Astrocyte (in vitro differentiated cells and primary cell): ENCODE measurements around the gene GPR153. TPM values are rescaled to one million over a fixed set of nuclear protein-coding genes. Genes with fewer than 3 reads are reported as not detected.

Experiments
- DNase-seq: peaks from one replicate; pipeline ENCODE4 v3.0.0-alpha.2; 2010; ENCODE audit warnings: low read depth
- FAIRE-seq: peaks from 2 replicates; lab custom pipeline; 2011; peaks lifted over from hg19 to GRCh38; lab: Jason Lieb, UNC
- H2AFZ ChIP-seq: 2 replicates; pipeline ENCODE4 v1.6.0; 2012; ENCODE audit warnings: low read depth, low read length, inconsistent platforms
- H3K27ac ChIP-seq: 2 replicates; pipeline ENCODE4 v1.5.1; 2011; ENCODE audit warnings: low read depth, low read length, inconsistent platforms
- H3K27me3 ChIP-seq: 2 replicates; pipeline ENCODE4 v1.6.0; 2011; ENCODE audit warnings: low read length, inconsistent platforms; ENCODE audit not compliant: insufficient read depth
- H3K36me3 ChIP-seq: 2 replicates; pipeline ENCODE4 v1.5.1; 2011; ENCODE audit warnings: low read length, inconsistent platforms; ENCODE audit not compliant: insufficient read depth
- H3K4me1 ChIP-seq: 2 replicates; pipeline ENCODE4 v1.5.1; 2011; ENCODE audit warnings: low read length, inconsistent platforms; ENCODE audit not compliant: insufficient read depth
- H3K4me2 ChIP-seq: 2 replicates; pipeline ENCODE4 v1.6.0; 2012; ENCODE audit warnings: low read length, inconsistent platforms
- H3K4me3 ChIP-seq: 2 replicates; pipeline ENCODE4 v1.5.1; 2011; ENCODE audit warnings: low read depth, mild to moderate bottlenecking, low read length, inconsistent platforms; ENCODE audit not compliant: insufficient read depth
- H3K79me2 ChIP-seq: 2 replicates; pipeline ENCODE4 v1.6.0; 2012; ENCODE audit warnings: mild to moderate bottlenecking, low read length, inconsistent platforms; ENCODE audit not compliant: insufficient read depth
- H3K9ac ChIP-seq: 2 replicates; pipeline ENCODE4 v1.6.0; 2012; ENCODE audit warnings: mild to moderate bottlenecking, low read length, inconsistent platforms
- H3K9me3 ChIP-seq: 2 replicates; pipeline ENCODE4 v1.5.1; 2012; ENCODE audit warnings: low read depth, mild to moderate bottlenecking, low read length, inconsistent platforms; ENCODE audit not compliant: insufficient read depth
- H4K20me1 ChIP-seq: 2 replicates; pipeline ENCODE4 v1.6.0; 2012; ENCODE audit warnings: low read length, inconsistent platforms; ENCODE audit not compliant: insufficient read depth
- H3K27ac Mint-ChIP-seq: one replicate; pipeline ENCODE4 v1.8.0; 2021; ENCODE audit warnings: mild to moderate bottlenecking, mixed read lengths; ENCODE audit not compliant: unreplicated experiment
- H3K27me3 Mint-ChIP-seq: one replicate; pipeline ENCODE4 v1.8.0; 2021; ENCODE audit warnings: low read depth, mixed read lengths; ENCODE audit not compliant: unreplicated experiment
- H3K36me3 Mint-ChIP-seq: one replicate; pipeline ENCODE4 v1.8.0; 2021; ENCODE audit warnings: low read depth, mixed read lengths; ENCODE audit not compliant: unreplicated experiment
- H3K4me1 Mint-ChIP-seq: one replicate; pipeline ENCODE4 v1.8.0; 2021; ENCODE audit warnings: low read depth, mixed read lengths; ENCODE audit not compliant: unreplicated experiment
- H3K4me3 Mint-ChIP-seq: one replicate; pipeline ENCODE4 v1.8.0; 2021; ENCODE audit warnings: mild to moderate bottlenecking, moderate library complexity, mixed read lengths; ENCODE audit not compliant: unreplicated experiment
- H3K9me3 Mint-ChIP-seq: one replicate; pipeline ENCODE4 v1.8.0; 2021; ENCODE audit warnings: mild to moderate bottlenecking, mixed read lengths; ENCODE audit not compliant: unreplicated experiment
- CTCF ChIP-seq: IDR thresholded peaks from 2 replicates; pipeline ENCODE4 v1.5.1; 2011; ENCODE audit warnings: low read depth, mild to moderate bottlenecking, inconsistent platforms, low read length, moderate library complexity; ENCODE audit not compliant: insufficient read depth
- EZH2 ChIP-seq: IDR thresholded peaks from 2 replicates; pipeline ENCODE4 v1.6.1; 2012; ENCODE audit warnings: mild to moderate bottlenecking, low read length, inconsistent platforms; ENCODE audit not compliant: insufficient read depth
- total RNA-seq: library from RNA; stranded (reverse); gene quantifications from 2 replicates; pipeline ENCODE4 v1.2.1, GENCODE V29; 2021

Gene GPR153
- total RNA-seq, 1 donor from 2014 or later = 3.0 TPM

DNA sequence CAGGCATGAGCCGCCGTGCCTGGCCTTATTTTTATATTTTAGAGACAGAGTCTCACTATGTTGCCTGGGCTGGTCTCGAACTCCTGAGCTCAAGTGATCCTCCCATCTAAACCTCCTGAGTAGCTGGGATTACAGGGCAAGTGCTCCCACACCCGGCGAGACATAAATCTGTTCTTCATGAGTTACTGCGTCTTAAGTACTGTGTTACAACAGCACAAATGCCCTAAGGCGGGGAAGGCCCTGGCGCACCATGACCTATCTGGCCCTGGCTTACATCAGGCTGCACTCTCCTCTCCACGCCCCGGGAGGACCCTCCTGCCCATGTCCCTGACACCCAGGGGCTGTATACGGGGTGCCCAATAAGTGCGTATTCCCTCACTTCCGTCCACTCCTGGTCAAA is 4.3 kb downstream of the GPR153 start:
- no peak overlapping the region for H3K4me3 ChIP-seq
- no peaks in the 10 kb centered on the region for H3K9me3 Mint-ChIP-seq
- no peaks in the 10 kb centered on the region for H3K36me3 ChIP-seq
- no peak overlapping the region for H3K9ac ChIP-seq
- no peaks in the 10 kb centered on the region for H3K79me2 ChIP-seq
- H3K4me1 Mint-ChIP-seq = no peaks in the 10 kb centered on the region
- H3K4me3 Mint-ChIP-seq = no peak overlapping the region
- H3K27me3 Mint-ChIP-seq = peaks cover 47% of the 10 kb centered on the region
- DNase-seq (no peak), FAIRE-seq (no peak)
- H3K27ac ChIP-seq = no peak overlapping the region
- no peak for TF ChIP-seq CTCF
- TF ChIP-seq EZH2 = no peak
- no peak overlapping the region for H3K4me2 ChIP-seq
- H3K4me1 ChIP-seq = peaks cover 3% of the 10 kb centered on the region
- H3K36me3 Mint-ChIP-seq = peaks cover 2% of the 10 kb centered on the region
- no peaks in the 10 kb centered on the region for H3K9me3 ChIP-seq
- H3K27ac Mint-ChIP-seq = no peak overlapping the region
- no peaks in the 10 kb centered on the region for H3K27me3 ChIP-seq
- no peak overlapping the region for H2AFZ ChIP-seq
- H4K20me1 ChIP-seq = peaks cover 20% of the 10 kb centered on the region

DNA sequence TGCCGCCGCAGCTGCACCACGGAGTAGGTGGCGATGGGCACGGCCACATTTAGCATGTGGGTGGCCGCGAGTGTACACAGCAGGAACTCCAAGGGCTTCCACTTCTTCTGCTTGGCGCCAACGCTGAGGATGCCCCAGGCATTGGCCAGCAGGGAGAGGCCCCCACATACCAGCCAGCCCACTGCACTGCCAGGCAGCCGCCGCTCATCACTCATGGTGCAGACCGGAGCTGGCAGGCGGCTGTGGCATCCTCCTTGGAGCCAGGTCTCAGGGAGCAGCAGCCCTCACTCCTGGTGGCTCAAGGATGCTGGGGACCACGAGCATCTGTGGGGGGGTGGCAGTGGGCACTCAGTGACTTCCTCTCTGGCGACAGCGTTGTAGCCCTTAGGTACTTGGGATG is 6.2 kb downstream of the GPR153 start:
- no peaks in the 10 kb centered on the region for H3K9me3 Mint-ChIP-seq
- H3K4me3 Mint-ChIP-seq = no peak overlapping the region
- Histone ChIP-seq H3K4me2 (no peak overlapping the region), H3K4me1 (no peaks in the 10 kb centered on the region), H3K4me3 (no peak overlapping the region), H3K27ac (no peak overlapping the region), H3K36me3 (no peaks in the 10 kb centered on the region), H3K9me3 (no peaks in the 10 kb centered on the region), H4K20me1 (peaks cover 19% of the 10 kb centered on the region), H3K9ac (no peak overlapping the region), H3K79me2 (no peaks in the 10 kb centered on the region), H2AFZ (no peak overlapping the region), H3K27me3 (peaks cover 12% of the 10 kb centered on the region)
- TF ChIP-seq EZH2 (no peak), CTCF (no peak)
- FAIRE-seq (no peak), DNase-seq (no peak)
- peaks cover 61% of the 10 kb centered on the region for H3K27me3 Mint-ChIP-seq
- H3K4me1 Mint-ChIP-seq = no peaks in the 10 kb centered on the region
- H3K36me3 Mint-ChIP-seq = peaks cover 2% of the 10 kb centered on the region
- H3K27ac Mint-ChIP-seq = no peak overlapping the region

DNA sequence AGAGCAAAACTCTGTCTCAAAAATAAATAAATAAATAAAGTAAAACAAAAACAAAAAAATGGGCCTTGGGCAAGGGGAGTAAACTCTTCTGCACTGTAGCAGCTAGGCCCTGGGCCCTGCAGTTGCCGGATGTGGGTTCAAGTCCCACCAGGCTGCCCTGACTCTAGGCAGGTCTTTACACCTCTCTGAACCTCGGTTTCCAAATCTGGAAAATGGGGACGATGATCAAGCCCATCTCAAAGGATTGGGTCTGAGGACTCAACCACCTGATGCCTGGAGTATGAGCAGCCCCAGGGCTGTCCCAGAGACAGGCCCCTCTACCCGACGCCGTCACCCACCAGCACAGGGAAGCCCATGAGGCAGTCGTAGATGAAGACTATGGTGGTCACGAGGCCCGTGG is 7.5 kb downstream of the GPR153 start:
- Mint-ChIP-seq H3K4me3 (no peak overlapping the region), H3K27me3 (peaks cover 54% of the 10 kb centered on the region), H3K4me1 (no peaks in the 10 kb centered on the region), H3K9me3 (no peaks in the 10 kb centered on the region), H3K27ac (no peak overlapping the region), H3K36me3 (peaks cover 2% of the 10 kb centered on the region)
- no peaks in the 10 kb centered on the region for H3K4me1 ChIP-seq
- DNase-seq (no peak), FAIRE-seq (no peak)
- no peak overlapping the region for H3K4me3 ChIP-seq
- H3K27ac ChIP-seq = no peak overlapping the region
- no peak overlapping the region for H2AFZ ChIP-seq
- no peak overlapping the region for H3K9ac ChIP-seq
- H3K27me3 ChIP-seq = peaks cover 12% of the 10 kb centered on the region
- peaks cover 9% of the 10 kb centered on the region for H4K20me1 ChIP-seq
- H3K79me2 ChIP-seq = no peaks in the 10 kb centered on the region
- H3K36me3 ChIP-seq = no peaks in the 10 kb centered on the region
- H3K9me3 ChIP-seq = no peaks in the 10 kb centered on the region
- no peak overlapping the region for H3K4me2 ChIP-seq
- no peak for TF ChIP-seq CTCF
- TF ChIP-seq EZH2 = no peak
